GM12878 (cell line): ENCODE measurements around the gene AJUBA. TPM values are rescaled to one million over a fixed set of nuclear protein-coding genes. Genes with fewer than 3 reads are reported as not detected.

Experiments
- ATF2 ChIP-seq: IDR thresholded peaks from 2 replicates; pipeline ENCODE4 v1.6.1; 2012; ENCODE audit warnings: low read length, inconsistent platforms
- CEBPZ ChIP-seq: fragments of 150-350 bp; IDR thresholded peaks from 2 replicates; pipeline ENCODE4 v1.6.1; 2016; ENCODE audit warnings: low read depth, low read length
- DPF2 ChIP-seq: fragments of 450-650 bp; IDR thresholded peaks from 2 replicates; pipeline ENCODE4 v1.6.1; 2017; ENCODE audit warnings: mild to moderate bottlenecking
- FOXK2 ChIP-seq: fragments of 450-650 bp; IDR thresholded peaks from 2 replicates; pipeline ENCODE4 v1.6.1; 2017; ENCODE audit warnings: mild to moderate bottlenecking, moderate library complexity
- MEF2A ChIP-seq: IDR thresholded peaks from 2 replicates; pipeline ENCODE4 v1.6.1; 2011; ENCODE audit warnings: low read depth, mild to moderate bottlenecking, low read length, moderate library complexity; ENCODE audit not compliant: insufficient read depth
- MLLT1 ChIP-seq: fragments of 450-650 bp; IDR thresholded peaks from 2 replicates; pipeline ENCODE4 v1.6.1; 2016; ENCODE audit warnings: mild to moderate bottlenecking
- MXI1 ChIP-seq: fragments of 150-350 bp; IDR thresholded peaks from 2 replicates; pipeline ENCODE4 v1.6.1; 2011; ENCODE audit warnings: low read depth, mild to moderate bottlenecking, inconsistent platforms, low read length, improper control_type of control experiment
- POU2F2 ChIP-seq: IDR thresholded peaks from 3 replicates; pipeline ENCODE4 v1.6.1; 2011; ENCODE audit warnings: low read depth, mild to moderate bottlenecking, low read length, borderline replicate concordance
- RFX5 ChIP-seq: IDR thresholded peaks from 2 replicates; pipeline ENCODE4 v1.6.1; 2011; ENCODE audit warnings: low read depth, low read length, improper control_type of control experiment
- SUPT20H ChIP-seq: IDR thresholded peaks from 2 replicates; pipeline ENCODE4 v1.6.1; 2011; ENCODE audit warnings: low read depth, mild to moderate bottlenecking, low read length, moderate library complexity, borderline replicate concordance; ENCODE audit not compliant: control insufficient read depth
- ZBTB11 ChIP-seq: fragments of 450-650 bp; formaldehyde crosslinking; IDR thresholded peaks from 2 replicates; pipeline ENCODE4 v1.5.0; 2022; ENCODE audit warnings: mild to moderate bottlenecking, missing genetic modification characterization
- polyA plus RNA-seq, 11 experiments: library from polyadenylated mRNA; depleted of rRNA in 4 of 11; unstranded in 6 of 11; stranded (reverse) in 5 of 11; fragments of >200 nt; fragmentation: Nextera tagmentation in 4 of 11; fragmentation: Illumina TruSeq in 1 of 11; extraction: Ambion mirVana in 4 of 11; extraction: Trizol in 1 of 11; gene quantifications; 1 replicate in 1 of 11; 2 replicates in 10 of 11; pipeline versions ENCODE4 v1.2.1 to v1.2.3, GENCODE V29; 2011 to 2016; ENCODE audit warnings: inconsistent platforms in 2 of 11, missing spikeins in 2 of 11, low read depth in 1 of 11
- total RNA-seq, 4 experiments: library from RNA; depleted of rRNA in 3 of 4; stranded (reverse); fragments of >200 nt in 3 of 4; fragmentation: Illumina TruSeq in 1 of 4; extraction: Trizol in 1 of 4; gene quantifications; 2 replicates each; pipeline versions ENCODE4 v1.2.1 to v1.2.3, GENCODE V29; 2013 to 2021

The AJUBA gene
- total and polyA plus RNA-seq, 10 of the 15 experiments (the other 5 are each of a cell fraction or from before 2014, with no cell fraction given), result 0.03 to 18.1 (median 0.36) TPM; not detected in 1

- TF ChIP-seq ZBTB11 (CRISPR knock-in tag), result no peak
- TF ChIP-seq SUPT20H, result no peak
- TF ChIP-seq FOXK2, result no peak
- no peak for TF ChIP-seq MEF2A
- TF ChIP-seq ATF2, result no peak
- no peak for TF ChIP-seq MXI1
- no peak for TF ChIP-seq POU2F2
- no peak for TF ChIP-seq DPF2
- no peak for TF ChIP-seq RFX5
- no peak for TF ChIP-seq CEBPZ
- TF ChIP-seq MLLT1, result no peak
Observed at GRCh38 chr14:23018107-23018506, 35.8 kb upstream of the AJUBA start (continued).
